HEK293 (cell line): ENCODE results near the gene ADAM8.

Experiments used
- CTCF ChIA-PET: fragments of 350-600 bp; formaldehyde crosslinking; extraction: SDS; loops from one replicate; lab custom pipeline; 2021; ENCODE audit warnings: antibody characterized with exemption; lab: Yijun Ruan, JAX
- POLR2A ChIA-PET: fragments of 300-600 bp; formaldehyde crosslinking; extraction: SDS; loops from one replicate; lab custom pipeline; 2020; ENCODE audit warnings: antibody characterized with exemption, inconsistent platforms; lab: Yijun Ruan, JAX
- H3K27ac ChIP-seq: fragments of 200-500 bp; sonication (Bioruptor generic); 2 replicates; pipeline ENCODE4 v1.5.1; 2014; ENCODE audit warnings: low read depth, low read length, control low read depth, inconsistent platforms; ENCODE audit errors: extremely low read depth
- H3K36me3 ChIP-seq, 2 experiments: fragments of 200-500 bp in 1 of 2; sonication (Bioruptor generic) in 1 of 2; 1 replicate in 1 of 2; 2 replicates in 1 of 2; pipeline ENCODE4 v1.5.1; 2014 to 2017; ENCODE audit warnings: inconsistent platforms in 2 of 2, low read length in 2 of 2; ENCODE audit not compliant: control insufficient read depth in 2 of 2, insufficient read depth in 1 of 2
- H3K4me1 ChIP-seq: fragments of 200-500 bp; sonication (Bioruptor generic); 2 replicates; pipeline ENCODE4 v1.5.1; 2014; ENCODE audit warnings: mild to moderate bottlenecking, low read length, inconsistent platforms; ENCODE audit not compliant: control insufficient read depth, insufficient read depth
- H3K4me3 ChIP-seq: 2 replicates; pipeline ENCODE4 v1.5.1; 2011; ENCODE audit warnings: low read depth, mild to moderate bottlenecking, control low read depth, low read length, moderate library complexity
- H3K9me3 ChIP-seq: fragments of 200-500 bp; sonication (Bioruptor generic); 2 replicates; pipeline ENCODE4 v1.5.1; 2014; ENCODE audit warnings: low read depth, low read length, inconsistent platforms; ENCODE audit not compliant: control insufficient read depth, insufficient read depth
- IKZF3 ChIP-seq: fragments of 450-650 bp; IDR thresholded peaks from 2 replicates; pipeline ENCODE4 v1.5.0; 2018; ENCODE audit warnings: missing biosample characterization, mild to moderate bottlenecking, missing genetic modification characterization, moderate library complexity
- KLF9 ChIP-seq: fragments of 450-650 bp; formaldehyde crosslinking; IDR thresholded peaks from 2 replicates; pipeline ENCODE4 v1.5.1; 2016; ENCODE audit warnings: missing biosample characterization, missing genetic modification characterization, low read depth
- PATZ1 ChIP-seq: fragments of 450-650 bp; formaldehyde crosslinking; IDR thresholded peaks from 2 replicates; pipeline ENCODE4 v1.5.1; 2016; ENCODE audit warnings: missing biosample characterization, missing genetic modification characterization
- PRDM4 ChIP-seq: fragments of 450-650 bp; formaldehyde crosslinking; IDR thresholded peaks from 2 replicates; pipeline ENCODE4 v1.5.1; 2017; ENCODE audit warnings: missing biosample characterization, missing genetic modification characterization
- ZBTB26 ChIP-seq: fragments of 450-650 bp; formaldehyde crosslinking; optimal IDR thresholded peaks from 2 replicates; pipeline ENCODE3; 2016; ENCODE audit warnings: missing biosample characterization, mild to moderate bottlenecking, missing genetic modification characterization
- ZBTB7A ChIP-seq: fragments of 450-650 bp; formaldehyde crosslinking; IDR thresholded peaks from 2 replicates; pipeline ENCODE4 v1.5.1; 2016; ENCODE audit warnings: low read depth, missing biosample characterization, missing genetic modification characterization
- ZNF280C ChIP-seq: fragments of 450-650 bp; formaldehyde crosslinking; IDR thresholded peaks from 2 replicates; pipeline ENCODE4 v1.5.1; 2016; ENCODE audit warnings: missing biosample characterization, missing genetic modification characterization
- ZNF341 ChIP-seq: fragments of 450-650 bp; formaldehyde crosslinking; IDR thresholded peaks from 2 replicates; pipeline ENCODE4; 2016; ENCODE audit warnings: low read depth, missing biosample characterization, missing genetic modification characterization
- ZNF549 ChIP-seq: fragments of 450-650 bp; IDR thresholded peaks from 2 replicates; pipeline ENCODE4 v1.5.1; 2018; ENCODE audit warnings: missing biosample characterization, missing genetic modification characterization, mild to moderate bottlenecking, inconsistent platforms, moderate library complexity
- ZNF670 ChIP-seq: fragments of 450-650 bp; formaldehyde crosslinking; IDR thresholded peaks from 2 replicates; pipeline ENCODE4 v1.5.1; 2016; ENCODE audit warnings: missing biosample characterization, missing genetic modification characterization, low read depth
- TF ChIP-seq, protein P1 (sequence below): fragments of 450-650 bp; formaldehyde crosslinking; IDR thresholded peaks from 2 replicates; pipeline ENCODE4; 2016; ENCODE audit warnings: missing biosample characterization, missing genetic modification characterization
- TF ChIP-seq, protein P2 (sequence below): fragments of 450-650 bp; formaldehyde crosslinking; IDR thresholded peaks from 2 replicates; pipeline ENCODE4 v1.5.1; 2016; ENCODE audit warnings: missing biosample characterization, missing genetic modification characterization

The ADAM8 gene

DNA sequence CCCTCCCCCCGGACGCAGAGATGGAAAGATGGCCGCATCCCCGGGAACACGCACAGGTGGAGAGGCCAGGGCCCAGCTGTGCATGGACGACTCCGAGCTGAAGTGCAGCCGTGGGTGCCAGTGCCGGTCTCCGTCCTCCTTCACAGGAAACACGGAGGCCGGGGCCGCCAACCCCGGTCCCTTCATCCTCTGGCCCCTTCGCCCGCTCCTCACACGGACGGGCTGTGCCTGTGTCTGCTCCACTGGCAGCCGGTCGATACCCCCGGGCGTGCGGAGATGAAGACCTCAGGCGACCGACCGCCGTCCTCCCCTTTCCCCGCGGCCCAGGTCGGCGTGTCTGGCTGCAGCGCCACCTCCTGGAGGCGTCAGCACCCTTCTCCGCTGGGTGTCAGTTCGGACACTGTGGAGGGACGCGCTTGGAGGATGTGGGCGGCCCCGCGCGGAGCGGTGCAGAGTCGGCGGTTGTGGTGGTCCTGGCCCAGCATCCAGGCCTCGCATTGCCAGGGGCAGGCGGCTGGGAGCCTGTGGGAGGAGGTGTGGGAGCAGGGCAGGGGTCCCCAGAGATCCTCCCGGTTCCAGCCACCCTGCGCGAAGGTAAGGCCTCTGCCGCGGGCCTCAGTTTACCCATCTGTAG, 41.9 kb upstream of the ADAM8 start (continued):
- peak; percentile 36; the same call in 1 of the 2 replicates for TF ChIP-seq PRDM4 (tag by site-specific recombination)
- TF ChIP-seq ZNF670 (tag by site-specific recombination) = no peak
- TF ChIP-seq, protein P1, sequence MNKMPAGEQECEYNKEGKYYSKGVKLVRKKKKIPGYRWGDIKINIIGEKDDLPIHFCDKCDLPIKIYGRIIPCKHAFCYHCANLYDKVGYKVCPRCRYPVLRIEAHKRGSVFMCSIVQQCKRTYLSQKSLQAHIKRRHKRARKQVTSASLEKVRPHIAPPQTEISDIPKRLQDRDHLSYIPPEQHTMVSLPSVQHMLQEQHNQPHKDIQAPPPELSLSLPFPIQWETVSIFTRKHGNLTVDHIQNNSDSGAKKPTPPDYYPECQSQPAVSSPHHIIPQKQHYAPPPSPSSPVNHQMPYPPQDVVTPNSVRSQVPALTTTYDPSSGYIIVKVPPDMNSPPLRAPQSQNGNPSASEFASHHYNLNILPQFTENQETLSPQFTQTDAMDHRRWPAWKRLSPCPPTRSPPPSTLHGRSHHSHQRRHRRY (tag by site-specific recombination) = no peak

- ChIA-PET POLR2A (no interaction called here), CTCF (interaction anchor here (3.3 kb wide), 1 partner anchor 12 kb away, joined by 20 read pairs; no protein-coding TSS in a partner anchor)
- no peak overlapping the region for H3K27ac ChIP-seq
- no peaks in the 10 kb centered on the region for H3K9me3 ChIP-seq
- no peak overlapping the region for H3K4me3 ChIP-seq
- peaks cover 0 to 16% of the 10 kb centered on the region in 2 experiments; a peak in 1 of 3 replicates for H3K36me3 ChIP-seq
- no peak for TF ChIP-seq ZNF280C
- TF ChIP-seq KLF9 (tag by site-specific recombination) = peak; percentile 78
- TF ChIP-seq, all 188 proteins: peak for 1
- no peaks in the 10 kb centered on the region for H3K4me1 ChIP-seq
These were observed 40.1 kb upstream of the ADAM8 start for GRCh38 chr10:133316732-133317131.

- no peak for TF ChIP-seq ZNF549 (tag by site-specific recombination)
- peak; percentile 14 for TF ChIP-seq ZBTB26 (tag by site-specific recombination)
- TF ChIP-seq ZBTB7A = 0 out of 2 replicates have a peak, but pooled peaks have one; percentile 16
- TF ChIP-seq PATZ1 = 0 out of 2 replicates have a peak, but pooled peaks have one; percentile 26
- TF ChIP-seq, protein P2, sequence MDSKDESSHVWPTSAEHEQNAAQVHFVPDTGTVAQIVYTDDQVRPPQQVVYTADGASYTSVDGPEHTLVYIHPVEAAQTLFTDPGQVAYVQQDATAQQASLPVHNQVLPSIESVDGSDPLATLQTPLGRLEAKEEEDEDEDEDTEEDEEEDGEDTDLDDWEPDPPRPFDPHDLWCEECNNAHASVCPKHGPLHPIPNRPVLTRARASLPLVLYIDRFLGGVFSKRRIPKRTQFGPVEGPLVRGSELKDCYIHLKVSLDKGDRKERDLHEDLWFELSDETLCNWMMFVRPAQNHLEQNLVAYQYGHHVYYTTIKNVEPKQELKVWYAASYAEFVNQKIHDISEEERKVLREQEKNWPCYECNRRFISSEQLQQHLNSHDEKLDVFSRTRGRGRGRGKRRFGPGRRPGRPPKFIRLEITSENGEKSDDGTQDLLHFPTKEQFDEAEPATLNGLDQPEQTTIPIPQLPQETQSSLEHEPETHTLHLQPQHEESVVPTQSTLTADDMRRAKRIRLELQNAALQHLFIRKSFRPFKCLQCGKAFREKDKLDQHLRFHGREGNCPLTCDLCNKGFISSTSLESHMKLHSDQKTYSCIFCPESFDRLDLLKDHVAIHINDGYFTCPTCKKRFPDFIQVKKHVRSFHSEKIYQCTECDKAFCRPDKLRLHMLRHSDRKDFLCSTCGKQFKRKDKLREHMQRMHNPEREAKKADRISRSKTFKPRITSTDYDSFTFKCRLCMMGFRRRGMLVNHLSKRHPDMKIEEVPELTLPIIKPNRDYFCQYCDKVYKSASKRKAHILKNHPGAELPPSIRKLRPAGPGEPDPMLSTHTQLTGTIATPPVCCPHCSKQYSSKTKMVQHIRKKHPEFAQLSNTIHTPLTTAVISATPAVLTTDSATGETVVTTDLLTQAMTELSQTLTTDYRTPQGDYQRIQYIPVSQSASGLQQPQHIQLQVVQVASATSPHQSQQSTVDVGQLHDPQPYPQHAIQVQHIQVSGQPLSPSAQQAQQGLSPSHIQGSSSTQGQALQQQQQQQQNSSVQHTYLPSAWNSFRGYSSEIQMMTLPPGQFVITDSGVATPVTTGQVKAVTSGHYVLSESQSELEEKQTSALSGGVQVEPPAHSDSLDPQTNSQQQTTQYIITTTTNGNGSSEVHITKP (tag by site-specific recombination) = peak; percentile 94
- TF ChIP-seq KLF9 (tag by site-specific recombination) = peak; percentile 15; the same call in 1 of the 2 replicates
- TF ChIP-seq IKZF3 (tag by site-specific recombination) = no peak
- peak; percentile 78 for TF ChIP-seq ZNF341 (tag by site-specific recombination)
- ChIA-PET POLR2A (interaction anchor here (2.8 kb wide), 1 partner anchor 8 kb away, joined by 15 read pairs; no protein-coding TSS in a partner anchor), CTCF (interaction anchor here (0.6 to 3.3 kb wide), 3 partner anchors 9 to 64 kb away, joined by 3 to 20 read pairs (median 3); no protein-coding TSS in a partner anchor)
- H3K27ac ChIP-seq = no peak overlapping the region
- H3K36me3 ChIP-seq = peaks cover 0 to 20% of the 10 kb centered on the region in 2 experiments; a peak in 1 of 3 replicates
- H3K4me1 ChIP-seq = no peaks in the 10 kb centered on the region
- H3K4me3 ChIP-seq = no peak overlapping the region
- no peaks in the 10 kb centered on the region for H3K9me3 ChIP-seq
These were observed 39.6 kb upstream of the ADAM8 start for GRCh38 chr10:133316266-133316665.
